OCI-LY3 (cell line): ENCODE measurements around the gene TSPAN5.

ENCODE experiments used
- EZH2phosphoT487 ChIP-seq: fragments of 200-600 bp; shearing (Covaris generic); IDR thresholded peaks from 2 replicates; pipeline ENCODE4 v1.6.1; 2018; ENCODE audit warnings: antibody characterized with exemption, mixed run types, low read depth
- TF ChIP-seq, protein P1 (sequence below): fragments of 200-600, 300-600 bp; sonication (generic); IDR thresholded peaks from 2 replicates; pipeline ENCODE4 v1.5.1; 2014; ENCODE audit warnings: antibody characterized with exemption, low read length, low read depth

DNA sequence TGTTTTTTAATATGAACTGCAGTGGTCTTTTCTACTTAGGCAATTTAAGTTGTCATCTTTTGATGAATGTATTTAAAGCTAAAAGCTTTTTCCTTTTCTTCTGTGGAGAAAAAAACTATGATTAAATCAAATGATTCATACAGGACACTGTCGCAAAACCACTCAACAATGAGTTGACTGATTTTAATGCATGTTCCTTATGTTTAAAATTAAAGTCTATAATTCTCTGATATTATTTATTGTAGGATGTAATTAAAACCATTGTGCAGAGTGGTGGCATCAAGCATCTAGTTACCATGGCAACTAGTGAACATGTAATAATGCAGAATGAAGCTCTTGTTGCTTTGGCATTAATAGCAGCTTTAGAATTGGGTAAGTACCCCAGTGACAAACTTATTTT, 224.7 kb downstream of the TSPAN5 start:
- TF ChIP-seq, protein P1, sequence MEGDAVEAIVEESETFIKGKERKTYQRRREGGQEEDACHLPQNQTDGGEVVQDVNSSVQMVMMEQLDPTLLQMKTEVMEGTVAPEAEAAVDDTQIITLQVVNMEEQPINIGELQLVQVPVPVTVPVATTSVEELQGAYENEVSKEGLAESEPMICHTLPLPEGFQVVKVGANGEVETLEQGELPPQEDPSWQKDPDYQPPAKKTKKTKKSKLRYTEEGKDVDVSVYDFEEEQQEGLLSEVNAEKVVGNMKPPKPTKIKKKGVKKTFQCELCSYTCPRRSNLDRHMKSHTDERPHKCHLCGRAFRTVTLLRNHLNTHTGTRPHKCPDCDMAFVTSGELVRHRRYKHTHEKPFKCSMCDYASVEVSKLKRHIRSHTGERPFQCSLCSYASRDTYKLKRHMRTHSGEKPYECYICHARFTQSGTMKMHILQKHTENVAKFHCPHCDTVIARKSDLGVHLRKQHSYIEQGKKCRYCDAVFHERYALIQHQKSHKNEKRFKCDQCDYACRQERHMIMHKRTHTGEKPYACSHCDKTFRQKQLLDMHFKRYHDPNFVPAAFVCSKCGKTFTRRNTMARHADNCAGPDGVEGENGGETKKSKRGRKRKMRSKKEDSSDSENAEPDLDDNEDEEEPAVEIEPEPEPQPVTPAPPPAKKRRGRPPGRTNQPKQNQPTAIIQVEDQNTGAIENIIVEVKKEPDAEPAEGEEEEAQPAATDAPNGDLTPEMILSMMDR, result no peak
- TF ChIP-seq EZH2phosphoT487, result no peak
